Thyroid gland (tissue), 4 donors: ENCODE results near the gene TGFB1. TPM values are rescaled to one million over a fixed set of nuclear protein-coding genes. Genes with fewer than 3 reads are reported as not detected.

Experiments used
- DNase-seq, 2 donors: peaks; one replicate each; pipeline ENCODE4 v3.0.0-alpha.2; 2019
- H3K27ac ChIP-seq, 3 donors: fragments of 200-600 bp; sonication (generic); 1 replicate in 2 of 3; 2 replicates in 1 of 3; pipeline ENCODE4 v1.5.1; 2016 to 2019; ENCODE audit warnings: mild to moderate bottlenecking in 1 of 3, moderate library complexity in 1 of 3
- H3K27me3 ChIP-seq: fragments of 200-600 bp; sonication (generic); one replicate; pipeline ENCODE4 v1.5.1; 2019
- H3K36me3 ChIP-seq, 2 donors: fragments of 200-600 bp; sonication (generic); one replicate each; pipeline ENCODE4 v1.5.1; 2016 to 2019
- H3K4me1 ChIP-seq, 2 donors: fragments of 200-600 bp; sonication (generic); one replicate each; pipeline ENCODE4 v1.5.1; 2017 to 2019
- H3K4me3 ChIP-seq, 3 donors: fragments of 200-600 bp; sonication (generic); replicated peaks in 1 of 3; 1 replicate in 2 of 3; 2 replicates in 1 of 3; pipeline ENCODE4 v1.5.1; 2016; ENCODE audit warnings: mild to moderate bottlenecking in 1 of 3
- H3K9me3 ChIP-seq: fragments of 200-600 bp; sonication (generic); one replicate; pipeline ENCODE4 v1.5.1; 2017
- CTCF ChIP-seq, 6 experiments: fragments of 200-600 bp in 3 of 6; fragments of 450-650 bp in 3 of 6; sonication (generic) in 3 of 6; IDR thresholded peaks; one replicate each; pipeline ENCODE4 v1.5.1; 2016 to 2019; ENCODE audit warnings: antibody characterized with exemption in 6 of 6, mild to moderate bottlenecking in 2 of 6, inconsistent platforms in 1 of 6, moderate library complexity in 1 of 6
- POLR2A ChIP-seq, 2 donors: fragments of 450-650 bp; IDR thresholded peaks; one replicate each; pipeline ENCODE4 v1.6.1; 2017; ENCODE audit warnings: antibody characterized with exemption in 2 of 2, mild to moderate bottlenecking in 2 of 2, moderate library complexity in 1 of 2
- WGBS, 2 donors: methylation state at CpG; one replicate each; pipeline ENCODE4 v1.1.5; 2017; 5-methylcytosine and 5-hydroxymethylcytosine counted together
- intact Hi-C: fragments of 100-400 bp; cut with DNase I; formaldehyde crosslinking; loops from one replicate; pipeline ENCODE4 v1.15.1; 2023
- total RNA-seq, 4 donors: library from RNA; depleted of rRNA; stranded (reverse); fragments of >200 nt; gene quantifications; one replicate each; pipeline ENCODE4 v1.2.3, GENCODE V29; 2016

The TGFB1 gene
- total RNA-seq, 4 donors from 2014 or later = 9.6 to 13.7 (median 11.0) TPM

- intact Hi-C loops = loop anchor here (5.0 kb wide), 2 partner anchors 41 to 106 kb away; no protein-coding TSS in a partner anchor
- no peak overlapping the region for H3K4me3 ChIP-seq
- no peaks in the 10 kb centered on the region for H3K27me3 ChIP-seq
- H3K9me3 ChIP-seq = no peaks in the 10 kb centered on the region
- TF ChIP-seq POLR2A (IDR thresholded peaks at IDR 0.05) = no peak
- TF ChIP-seq CTCF (IDR thresholded peaks at IDR 0.05) = no peak
- DNase-seq = no peak
- H3K4me1 ChIP-seq = peaks cover 23 to 32% of the 10 kb centered on the region in 2 donors
- WGBS, 2 donors = 35 to 60% methylated on average over 1 to 4 of the region's 4 CpGs
- peaks cover 38 to 43% of the 10 kb centered on the region in 2 donors for H3K36me3 ChIP-seq
- peak overlapping the region; percentile 66 to 95 (median 94) for H3K27ac ChIP-seq
Measured at GRCh38 chr19:41307954-41308449, 45.7 kb downstream of the TGFB1 start.

GRCh38 chr19:41307090-41307875, 46.4 kb downstream of the TGFB1 start:
- H3K36me3 ChIP-seq = peaks cover 44 to 45% of the 10 kb centered on the region in 2 donors
- no peak for DNase-seq

GRCh38 chr19:41305927-41306793, 47.6 kb downstream of the TGFB1 start:
- H3K9me3 ChIP-seq = no peaks in the 10 kb centered on the region
- TF ChIP-seq POLR2A (IDR thresholded peaks at IDR 0.05) = no peak
- no peak for TF ChIP-seq CTCF (IDR thresholded peaks at IDR 0.05)
- WGBS, 2 donors = 74 to 92% methylated on average over 12 of the region's 13 CpGs
- H3K4me1 ChIP-seq = peaks cover 20 to 25% of the 10 kb centered on the region in 2 donors
- no peaks in the 10 kb centered on the region for H3K27me3 ChIP-seq
- H3K36me3 ChIP-seq = peaks cover 49 to 53% of the 10 kb centered on the region in 2 donors
- DNase-seq = no peak
- no peak overlapping the region for H3K4me3 ChIP-seq
- intact Hi-C loops = loop anchor here (5.0 kb wide), 2 partner anchors 39 to 104 kb away; no protein-coding TSS in a partner anchor
- H3K27ac ChIP-seq = peak overlapping the region in 2 of 3 donors; percentile 15 to 23

More at GRCh38 chr19:41307090-41307875, 46.4 kb downstream of the TGFB1 start:
- Histone ChIP-seq H3K27ac (peak overlapping the region in 2 of 3 donors; percentile 94 to 95), H3K4me1 (peaks cover 23 to 32% of the 10 kb centered on the region in 2 donors), H3K27me3 (no peaks in the 10 kb centered on the region), H3K4me3 (no peak overlapping the region), H3K9me3 (no peaks in the 10 kb centered on the region)
- 69 to 75% methylated on average over 8 of the region's 8 CpGs for WGBS, 2 donors
- TF ChIP-seq CTCF (IDR thresholded peaks at IDR 0.05) (no peak), POLR2A (IDR thresholded peaks at IDR 0.05) (no peak)
- intact Hi-C loops = loop anchor here (5.0 kb wide), 2 partner anchors 40 to 105 kb away; no protein-coding TSS in a partner anchor

- TF ChIP-seq POLR2A (IDR thresholded peaks at IDR 0.05) (no peak), CTCF (IDR thresholded peaks at IDR 0.05) (no peak)
- Histone ChIP-seq H3K9me3 (no peaks in the 10 kb centered on the region), H3K27ac (peak overlapping the region in 1 of 3 donors; percentile 19), H3K4me3 (no peak overlapping the region), H3K4me1 (peaks cover 16 to 32% of the 10 kb centered on the region in 2 donors), H3K27me3 (no peaks in the 10 kb centered on the region), H3K36me3 (peaks cover 53 to 56% of the 10 kb centered on the region in 2 donors)
- intact Hi-C loops = loop anchor here (5.0 kb wide), 2 partner anchors 38 to 103 kb away; no protein-coding TSS in a partner anchor
- no peak for DNase-seq
- WGBS, 2 donors = 91 to 93% methylated on average over 4 of the region's 4 CpGs
Measured at GRCh38 chr19:41304706-41305483, 48.8 kb downstream of the TGFB1 start.
